Measurements from ENCODE around the gene BORCS8.
"Not testable (repeated sequence)": the region's sequence is repeated elsewhere in the genome, so short reads cannot be mapped to it uniquely, and the experiment has no call there.

BORCS8 gene

GRCh38 chr19:19179548-19180441, 12.2 kb downstream of the BORCS8 start:
- DNase-seq (ENCODE audit: low spot score): no peak

- DNase-seq (ENCODE audit: low spot score): no peak
These were observed 15.0 kb downstream of the BORCS8 start for GRCh38 chr19:19176950-19177349.

- DNase-seq (ENCODE audit: low spot score): not testable (repeated sequence)
These were observed 18.7 kb downstream of the BORCS8 start for GRCh38 chr19:19173243-19173642.

- no peak for DNase-seq (ENCODE audit: low spot score)
These were observed 20.0 kb downstream of the BORCS8 start for GRCh38 chr19:19171821-19172532.

- DNase-seq (ENCODE audit: low spot score): no peak
These were observed 20.9 kb downstream of the BORCS8 start for GRCh38 chr19:19170873-19171672.

GRCh38 chr19:19170053-19170872, 21.7 kb downstream of the BORCS8 start, which contains the start of gene MEF2B:
Gene MEF2B (minus strand): TSS chr19:19170263. CDS start chr19:19150735, 19,528 bp downstream.
- peak; percentile 55 for DNase-seq (ENCODE audit: low spot score)

GRCh38 chr19:19169236-19170052, 22.5 kb downstream of the BORCS8 start:
- no peak for DNase-seq (ENCODE audit: low spot score)

GRCh38 chr19:19167612-19168011, 24.3 kb downstream of the BORCS8 start:
- no peak for DNase-seq (ENCODE audit: low spot score)

- DNase-seq (ENCODE audit: low spot score): no peak
These were observed 26.6 kb downstream of the BORCS8 start for GRCh38 chr19:19165396-19165795.

GRCh38 chr19:19162495-19162894, 29.5 kb downstream of the BORCS8 start:
- no peak for DNase-seq (ENCODE audit: low spot score)

- no peak for DNase-seq (ENCODE audit: low spot score)
These were observed 31.4 kb downstream of the BORCS8 start for GRCh38 chr19:19160461-19161035.

GRCh38 chr19:19159534-19159933, 32.4 kb downstream of the BORCS8 start:
- no peak for DNase-seq (ENCODE audit: low spot score)

GRCh38 chr19:19157808-19158207, 34.1 kb downstream of the BORCS8 start:
- no peak for DNase-seq (ENCODE audit: low spot score)

GRCh38 chr19:19155495-19156219, 36.3 kb downstream of the BORCS8 start:
- DNase-seq (ENCODE audit: low spot score): no peak

- no peak for DNase-seq (ENCODE audit: low spot score)
These were observed 37.0 kb downstream of the BORCS8 start for GRCh38 chr19:19154768-19155494.

- DNase-seq (ENCODE audit: low spot score): no peak
These were observed 39.1 kb downstream of the BORCS8 start for GRCh38 chr19:19152668-19153384.

GRCh38 chr19:19151418-19151817, 40.5 kb downstream of the BORCS8 start:
- DNase-seq (ENCODE audit: low spot score): no peak

GRCh38 chr19:19149435-19149834, 42.5 kb downstream of the BORCS8 start:
- no peak for DNase-seq (ENCODE audit: low spot score)

All from Ammon's horn (tissue), 1 donor.